ENCODE data around the gene PPP1R3E.
"Not testable (repeated sequence)": the region's sequence is repeated elsewhere in the genome, so short reads cannot be mapped to it uniquely, and the experiment has no call there.

The PPP1R3E gene

DNA sequence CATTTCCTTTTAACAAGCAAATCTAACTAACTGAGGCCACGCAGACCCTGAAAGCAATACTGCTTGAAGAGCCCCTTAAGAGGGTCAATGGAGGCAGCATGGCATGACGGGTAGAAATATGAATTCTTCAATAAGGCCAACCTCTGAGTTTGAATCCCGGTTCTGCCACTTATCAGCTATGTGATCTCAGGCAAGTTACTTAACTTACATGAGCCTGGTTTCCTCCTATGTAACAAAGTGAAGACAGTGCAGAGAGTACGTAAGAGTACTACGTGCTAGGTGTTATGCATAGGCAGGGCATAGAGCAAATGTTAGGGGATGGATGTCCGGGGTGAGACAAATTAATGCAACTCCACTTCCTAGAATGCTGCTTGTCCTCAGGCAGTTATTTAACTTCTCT, 21.4 kb downstream of the PPP1R3E start:
- Histone ChIP-seq H3K27me3 (ENCODE audit: low read depth, low read length) (no peaks in the 10 kb centered on the region), H3K4me1 (ENCODE audit: low read length) (peaks cover 7% of the 10 kb centered on the region), H3K4me2 (ENCODE audit: low read length) (no peak overlapping the region), H3K27ac (ENCODE audit: low read length) (no peak overlapping the region), H3K36me3 (replicated peaks; ENCODE audit: low read depth, low read length) (peaks cover 12% of the 10 kb centered on the region), H4K20me1 (ENCODE audit: insufficient read depth, low read length) (peaks cover 5% of the 10 kb centered on the region; the same call in 1 of the 2 replicates), H3K4me3 (ENCODE audit: low read length) (no peak overlapping the region), H3K9me3 (ENCODE audit: insufficient read depth, low read length) (no peaks in the 10 kb centered on the region), H2AFZ (ENCODE audit: low read depth, low read length) (no peak overlapping the region), H3K9ac (ENCODE audit: low read length) (no peak overlapping the region), H3K79me2 (ENCODE audit: low read length) (peaks cover 24% of the 10 kb centered on the region)
- TF ChIP-seq, protein P1, sequence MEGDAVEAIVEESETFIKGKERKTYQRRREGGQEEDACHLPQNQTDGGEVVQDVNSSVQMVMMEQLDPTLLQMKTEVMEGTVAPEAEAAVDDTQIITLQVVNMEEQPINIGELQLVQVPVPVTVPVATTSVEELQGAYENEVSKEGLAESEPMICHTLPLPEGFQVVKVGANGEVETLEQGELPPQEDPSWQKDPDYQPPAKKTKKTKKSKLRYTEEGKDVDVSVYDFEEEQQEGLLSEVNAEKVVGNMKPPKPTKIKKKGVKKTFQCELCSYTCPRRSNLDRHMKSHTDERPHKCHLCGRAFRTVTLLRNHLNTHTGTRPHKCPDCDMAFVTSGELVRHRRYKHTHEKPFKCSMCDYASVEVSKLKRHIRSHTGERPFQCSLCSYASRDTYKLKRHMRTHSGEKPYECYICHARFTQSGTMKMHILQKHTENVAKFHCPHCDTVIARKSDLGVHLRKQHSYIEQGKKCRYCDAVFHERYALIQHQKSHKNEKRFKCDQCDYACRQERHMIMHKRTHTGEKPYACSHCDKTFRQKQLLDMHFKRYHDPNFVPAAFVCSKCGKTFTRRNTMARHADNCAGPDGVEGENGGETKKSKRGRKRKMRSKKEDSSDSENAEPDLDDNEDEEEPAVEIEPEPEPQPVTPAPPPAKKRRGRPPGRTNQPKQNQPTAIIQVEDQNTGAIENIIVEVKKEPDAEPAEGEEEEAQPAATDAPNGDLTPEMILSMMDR (IDR thresholded peaks at IDR 0.05; ENCODE audit: low read depth, low read length) = no peak
- no peak for TF ChIP-seq EZH2phosphoT487 (IDR thresholded peaks at IDR 0.05; ENCODE audit: low read depth)

DNA sequence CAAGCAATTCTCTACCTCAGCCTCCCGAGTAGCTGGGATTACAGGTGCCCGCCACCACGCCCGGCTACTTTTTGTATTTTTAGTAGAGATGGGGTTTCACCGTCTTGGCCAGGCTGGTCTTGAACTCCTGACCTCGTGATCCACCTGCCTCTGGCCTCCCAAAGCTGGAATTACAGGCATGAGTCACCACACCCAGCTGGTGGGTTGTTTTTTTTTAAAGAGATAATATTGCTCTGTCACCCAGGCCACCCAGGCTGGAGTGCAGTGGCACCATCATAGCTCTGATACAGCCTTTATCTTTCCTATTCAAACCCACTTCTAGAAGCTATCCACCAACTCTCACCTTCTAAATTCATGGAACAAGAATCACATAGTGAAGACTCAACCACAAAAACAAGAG, 24.7 kb downstream of the PPP1R3E start:
- H3K27ac ChIP-seq (ENCODE audit: low read length); H3K4me2 ChIP-seq (ENCODE audit: low read length); H3K9ac ChIP-seq (ENCODE audit: low read length); H3K79me2 ChIP-seq (ENCODE audit: low read length); H4K20me1 ChIP-seq (ENCODE audit: insufficient read depth, low read length); H3K9me3 ChIP-seq (ENCODE audit: insufficient read depth, low read length); H3K27me3 ChIP-seq (ENCODE audit: low read depth, low read length); H2AFZ ChIP-seq (ENCODE audit: low read depth, low read length); H3K4me3 ChIP-seq (ENCODE audit: low read length): not testable (repeated sequence)
- Histone ChIP-seq H3K4me1 (ENCODE audit: low read length) (peaks cover 22% of the 10 kb centered on the region), H3K36me3 (replicated peaks; ENCODE audit: low read depth, low read length) (peaks cover 21% of the 10 kb centered on the region)

DNA sequence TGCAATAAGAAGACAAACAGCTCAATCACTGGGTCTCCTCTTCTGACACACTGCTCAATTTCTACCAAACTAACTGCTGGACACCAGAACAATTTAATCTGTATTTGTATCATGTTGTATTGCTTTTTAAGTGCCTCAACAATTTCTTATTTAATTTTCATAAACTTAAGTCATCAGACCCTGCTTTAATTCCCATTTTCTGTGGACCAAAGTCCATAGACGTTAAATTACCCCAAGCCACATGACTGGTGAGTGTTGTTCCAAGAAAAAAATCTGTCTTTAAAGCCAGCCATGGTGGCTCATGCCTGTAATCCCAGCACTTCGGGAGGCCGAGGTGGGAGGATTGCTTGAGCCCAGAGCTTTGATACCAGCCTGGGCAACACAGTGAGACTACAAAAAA, 25.5 kb downstream of the PPP1R3E start:
- Histone ChIP-seq H3K4me1 (ENCODE audit: low read length) (peaks cover 22% of the 10 kb centered on the region), H3K4me3 (ENCODE audit: low read length) (no peak overlapping the region), H3K27ac (ENCODE audit: low read length) (no peak overlapping the region), H3K9me3 (ENCODE audit: insufficient read depth, low read length) (no peaks in the 10 kb centered on the region), H3K9ac (ENCODE audit: low read length) (no peak overlapping the region), H2AFZ (ENCODE audit: low read depth, low read length) (no peak overlapping the region), H3K27me3 (ENCODE audit: low read depth, low read length) (no peaks in the 10 kb centered on the region), H3K36me3 (replicated peaks; ENCODE audit: low read depth, low read length) (peaks cover 17% of the 10 kb centered on the region), H3K79me2 (ENCODE audit: low read length) (no peaks in the 10 kb centered on the region; the same call in 1 of the 2 replicates), H3K4me2 (ENCODE audit: low read length) (no peak overlapping the region), H4K20me1 (ENCODE audit: insufficient read depth, low read length) (peaks cover 5% of the 10 kb centered on the region; the same call in 1 of the 2 replicates)
- no peak for TF ChIP-seq EZH2phosphoT487 (IDR thresholded peaks at IDR 0.05; ENCODE audit: low read depth)
- TF ChIP-seq, protein P1 (IDR thresholded peaks at IDR 0.05; ENCODE audit: low read depth, low read length) = no peak

DNA sequence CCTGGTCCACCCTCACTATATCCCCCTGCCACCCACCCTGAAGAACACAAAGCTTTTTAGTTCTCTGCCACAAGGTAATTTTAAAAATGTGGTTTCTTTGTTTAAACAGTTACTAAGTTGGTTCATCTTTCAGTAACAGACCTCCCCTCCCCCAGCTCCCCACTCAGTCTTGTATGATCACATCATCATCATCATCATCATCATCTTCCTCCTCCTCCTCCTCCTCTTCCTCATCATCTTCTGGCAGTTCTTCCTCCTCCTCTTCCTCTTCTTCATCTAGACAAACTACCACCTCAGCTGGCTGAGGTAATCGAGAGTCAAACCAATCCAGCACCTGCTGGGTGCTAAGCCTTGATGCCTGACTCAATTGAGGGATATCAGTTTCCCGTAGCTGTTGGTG, 27.2 kb downstream of the PPP1R3E start:
- H4K20me1 ChIP-seq (ENCODE audit: insufficient read depth, low read length) = no peaks in the 10 kb centered on the region
- H3K4me2 ChIP-seq (ENCODE audit: low read length) = peak overlapping the region; percentile 63
- peaks cover 13% of the 10 kb centered on the region for H3K36me3 ChIP-seq (replicated peaks; ENCODE audit: low read depth, low read length)
- no peak overlapping the region for H2AFZ ChIP-seq (ENCODE audit: low read depth, low read length)
- H3K79me2 ChIP-seq (ENCODE audit: low read length) = no peaks in the 10 kb centered on the region
- H3K9me3 ChIP-seq (ENCODE audit: insufficient read depth, low read length) = no peaks in the 10 kb centered on the region
- peak overlapping the region; percentile 38; the same call in 1 of the 2 replicates for H3K4me3 ChIP-seq (ENCODE audit: low read length)
- H3K27ac ChIP-seq (ENCODE audit: low read length) = peak overlapping the region; percentile 56
- H3K9ac ChIP-seq (ENCODE audit: low read length) = no peak overlapping the region
- peaks cover 22% of the 10 kb centered on the region for H3K4me1 ChIP-seq (ENCODE audit: low read length)
- TF ChIP-seq, protein P1 (IDR thresholded peaks at IDR 0.05; ENCODE audit: low read depth, low read length) = no peak
- TF ChIP-seq EZH2phosphoT487 (IDR thresholded peaks at IDR 0.05; ENCODE audit: low read depth) = no peak
- no peaks in the 10 kb centered on the region for H3K27me3 ChIP-seq (ENCODE audit: low read depth, low read length)

DNA sequence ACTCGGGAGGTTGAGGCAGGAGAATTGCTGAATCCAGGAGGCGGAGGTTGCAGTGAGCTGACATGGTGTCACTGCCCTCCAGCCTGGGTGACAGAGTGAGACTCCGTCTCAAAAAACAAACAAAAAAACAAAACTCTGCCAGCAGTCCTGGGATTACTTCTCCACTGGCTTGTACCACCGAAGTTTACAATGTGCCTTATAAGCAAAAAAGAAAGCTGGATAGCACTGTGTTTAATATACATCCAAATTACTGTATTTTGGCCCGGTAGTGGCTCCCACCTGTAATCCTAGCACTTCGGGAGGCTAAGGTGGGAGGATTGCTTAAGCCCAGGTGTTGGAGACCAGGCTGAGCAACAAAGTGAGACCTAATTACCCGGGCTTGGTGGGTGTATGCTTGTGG, 33.5 kb downstream of the PPP1R3E start:
- Histone ChIP-seq H3K4me1 (ENCODE audit: low read length) (peaks cover 13% of the 10 kb centered on the region), H3K9ac (ENCODE audit: low read length) (no peak overlapping the region), H2AFZ (ENCODE audit: low read depth, low read length) (no peak overlapping the region), H3K4me3 (ENCODE audit: low read length) (no peak overlapping the region), H3K9me3 (ENCODE audit: insufficient read depth, low read length) (no peaks in the 10 kb centered on the region), H4K20me1 (ENCODE audit: insufficient read depth, low read length) (no peaks in the 10 kb centered on the region), H3K4me2 (ENCODE audit: low read length) (no peak overlapping the region), H3K79me2 (ENCODE audit: low read length) (no peaks in the 10 kb centered on the region), H3K27me3 (ENCODE audit: low read depth, low read length) (peaks cover 7% of the 10 kb centered on the region), H3K36me3 (replicated peaks; ENCODE audit: low read depth, low read length) (no peaks in the 10 kb centered on the region), H3K27ac (ENCODE audit: low read length) (no peak overlapping the region)
- TF ChIP-seq EZH2phosphoT487 (IDR thresholded peaks at IDR 0.05; ENCODE audit: low read depth) = no peak
- TF ChIP-seq, protein P1 (IDR thresholded peaks at IDR 0.05; ENCODE audit: low read depth, low read length) = no peak

DNA sequence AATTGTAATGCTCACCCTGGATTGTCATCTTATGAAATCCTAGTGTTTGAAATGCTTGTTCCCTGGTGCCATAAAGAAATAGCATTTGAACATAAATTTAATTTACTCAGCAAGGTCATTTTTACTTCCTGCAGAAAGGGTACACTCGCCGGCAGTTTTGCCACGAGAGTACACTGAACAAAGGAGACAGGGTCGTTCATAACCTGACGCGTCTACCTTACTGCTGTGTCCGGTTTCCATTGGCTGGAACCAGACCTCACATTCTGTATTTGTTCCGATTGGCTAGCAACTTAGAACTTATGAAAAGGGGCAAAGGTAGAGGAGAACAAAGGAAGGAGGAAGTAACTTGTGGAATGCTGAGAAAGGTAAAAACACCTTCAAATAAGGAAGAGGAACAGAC, 41.8 kb downstream of the PPP1R3E start:
- H3K4me2 ChIP-seq (ENCODE audit: low read length); H3K27ac ChIP-seq (ENCODE audit: low read length); H2AFZ ChIP-seq (ENCODE audit: low read depth, low read length); H3K4me3 ChIP-seq (ENCODE audit: low read length); H3K9me3 ChIP-seq (ENCODE audit: insufficient read depth, low read length); H3K4me1 ChIP-seq (ENCODE audit: low read length); H4K20me1 ChIP-seq (ENCODE audit: insufficient read depth, low read length); H3K9ac ChIP-seq (ENCODE audit: low read length); H3K79me2 ChIP-seq (ENCODE audit: low read length); H3K36me3 ChIP-seq (replicated peaks; ENCODE audit: low read depth, low read length): not testable (repeated sequence)
- peaks cover 47% of the 10 kb centered on the region for H3K27me3 ChIP-seq (ENCODE audit: low read depth, low read length)
